Lower leg skin (tissue), 3 donors: ENCODE data around the gene ITSN1.

ENCODE experiments used
- CTCF ChIP-seq, 3 donors: fragments of 450-650 bp; IDR thresholded peaks; one replicate each; pipeline ENCODE4 v1.5.1; 2016; ENCODE audit warnings: antibody characterized with exemption in 3 of 3, mild to moderate bottlenecking in 3 of 3, moderate library complexity in 2 of 3
- POLR2A ChIP-seq, 2 donors: fragments of 450-650 bp; IDR thresholded peaks; one replicate each; pipeline ENCODE4 v1.6.1; 2016 to 2017; ENCODE audit warnings: antibody characterized with exemption in 2 of 2, mild to moderate bottlenecking in 1 of 2, moderate library complexity in 1 of 2

- TF ChIP-seq CTCF (IDR thresholded peaks at IDR 0.05) (no peak), POLR2A (IDR thresholded peaks at IDR 0.05) (no peak)
Measured at GRCh38 chr21:33881689-33882440, 239.6 kb downstream of the ITSN1 start.
